Body of pancreas (tissue), 4 donors: ENCODE data around the gene NPTX1. TPM values are rescaled to one million over a fixed set of nuclear protein-coding genes. Genes with fewer than 3 reads are reported as not detected.

ENCODE experiments used
- ATAC-seq: fragments of 150-250 bp; one replicate; pipeline ENCODE4 v1.9.1; 2016
- DNase-seq, 4 donors: peaks; one replicate each; pipeline ENCODE4 v3.0.0-alpha.2; 2019
- H3K27ac ChIP-seq, 4 donors: fragments of 200-600 bp; sonication (generic); 1 replicate in 3 of 4; 2 replicates in 1 of 4; pipeline versions ENCODE4 v1.5.1 to v1.6.1; 2016 to 2019; ENCODE audit warnings: mild to moderate bottlenecking in 1 of 4, mixed read lengths in 1 of 4, moderate library complexity in 1 of 4
- H3K27me3 ChIP-seq, 2 donors: fragments of 200-600 bp; sonication (generic); one replicate each; pipeline ENCODE4 v1.6.0; 2016; ENCODE audit warnings: mild to moderate bottlenecking in 1 of 2
- H3K36me3 ChIP-seq, 2 donors: fragments of 200-600 bp; sonication (generic); replicated peaks in 1 of 2; 2 replicates each; pipeline ENCODE4 v1.5.1; 2016; ENCODE audit warnings: low read depth in 2 of 2; ENCODE audit not compliant: insufficient read depth in 1 of 2
- H3K4me1 ChIP-seq: fragments of 200-600 bp; sonication (generic); one replicate; pipeline ENCODE4 v1.6.0; 2016
- H3K4me3 ChIP-seq, 2 donors: fragments of 200-600 bp; sonication (generic); 1 replicate in 1 of 2; 2 replicates in 1 of 2; pipeline ENCODE4 v1.5.1; 2016 to 2019
- H3K9me3 ChIP-seq, 3 donors: fragments of 200-600 bp; sonication (generic); 1 replicate in 2 of 3; 2 replicates in 1 of 3; pipeline ENCODE4 v1.5.1; 2016
- CTCF ChIP-seq, 7 experiments: fragments of 450-650 bp in 4 of 7; fragments of 200-600 bp in 3 of 7; sonication (generic) in 3 of 7; IDR thresholded peaks; one replicate each; pipeline ENCODE4 v1.5.1; 2016 to 2019; ENCODE audit warnings: antibody characterized with exemption in 7 of 7
- POLR2A ChIP-seq, 3 donors: fragments of 450-650 bp; IDR thresholded peaks; one replicate each; pipeline ENCODE4 v1.6.1; 2016; ENCODE audit warnings: antibody characterized with exemption in 3 of 3, mild to moderate bottlenecking in 2 of 3
- WGBS, 2 donors: methylation state at CpG; one replicate each; pipeline ENCODE4 v1.1.5; 2017; 5-methylcytosine and 5-hydroxymethylcytosine counted together
- intact Hi-C: fragments of 100-400 bp; cut with DNase I; formaldehyde crosslinking; loops from one replicate; pipeline ENCODE4 v1.15.1; 2023
- total RNA-seq, 2 donors: library from RNA; depleted of rRNA; stranded (reverse); fragments of >200 nt; gene quantifications; one replicate each; pipeline ENCODE4 v1.1.0, GENCODE V29; 2016

The NPTX1 gene
- total RNA-seq, 2 donors from 2014 or later, result 0.26 TPM; not detected in 1

- no peaks in the 10 kb centered on the region for H3K27me3 ChIP-seq
- no peaks in the 10 kb centered on the region for H3K9me3 ChIP-seq
- DNase-seq, result no peak
- no peak for TF ChIP-seq CTCF (IDR thresholded peaks at IDR 0.05)
- no peak for TF ChIP-seq POLR2A (IDR thresholded peaks at IDR 0.05)
- no peak for ATAC-seq
- intact Hi-C loops, result no loop called here
- peaks cover 20% of the 10 kb centered on the region for H3K4me1 ChIP-seq
- no peaks in the 10 kb centered on the region for H3K36me3 ChIP-seq
- H3K27ac ChIP-seq, result no peak overlapping the region
- 0 to 67% methylated on average over 1 to 12 of the region's 12 CpGs for whole genome bisulfite sequencing, 2 donors
- H3K4me3 ChIP-seq, result no peak overlapping the region
Measured at GRCh38 chr17:80443498-80443897, 32.9 kb downstream of the NPTX1 start.

- Histone ChIP-seq H3K4me1 (peaks cover 20% of the 10 kb centered on the region), H3K4me3 (no peak overlapping the region), H3K27me3 (no peaks in the 10 kb centered on the region), H3K27ac (no peak overlapping the region), H3K36me3 (no peaks in the 10 kb centered on the region), H3K9me3 (no peaks in the 10 kb centered on the region)
- DNase-seq, result no peak
- 91 to 93% methylated on average over 4 of the region's 4 CpGs for WGBS, 2 donors
- no peak for ATAC-seq
- intact Hi-C loops, result no loop called here
- no peak for TF ChIP-seq POLR2A (IDR thresholded peaks at IDR 0.05)
- TF ChIP-seq CTCF (IDR thresholded peaks at IDR 0.05), result no peak
Measured at GRCh38 chr17:80442764-80443163, 33.6 kb downstream of the NPTX1 start.

GRCh38 chr17:80442323-80442659 lies 34.1 kb downstream of the NPTX1 start:
- intact Hi-C loops, result no loop called here
- 87 to 93% methylated on average over 7 to 12 of the region's 12 CpGs for WGBS, 2 donors

GRCh38 chr17:80441598-80442322 lies 34.6 kb downstream of the NPTX1 start:
- Histone ChIP-seq H3K27me3 (no peaks in the 10 kb centered on the region), H3K4me1 (peaks cover 15% of the 10 kb centered on the region), H3K9me3 (no peaks in the 10 kb centered on the region), H3K36me3 (no peaks in the 10 kb centered on the region), H3K27ac (no peak overlapping the region), H3K4me3 (no peak overlapping the region)
- 86 to 90% methylated on average over 10 to 14 of the region's 14 CpGs for WGBS, 2 donors
- no peak for ATAC-seq
- TF ChIP-seq CTCF (IDR thresholded peaks at IDR 0.05) (no peak), POLR2A (IDR thresholded peaks at IDR 0.05) (no peak)
- intact Hi-C loops, result no loop called here
- no peak for DNase-seq

More at GRCh38 chr17:80442323-80442659, 34.1 kb downstream of the NPTX1 start:
- Histone ChIP-seq H3K4me1 (peaks cover 20% of the 10 kb centered on the region), H3K27me3 (no peaks in the 10 kb centered on the region), H3K27ac (no peak overlapping the region), H3K9me3 (no peaks in the 10 kb centered on the region), H3K4me3 (no peak overlapping the region), H3K36me3 (no peaks in the 10 kb centered on the region)
- TF ChIP-seq CTCF (IDR thresholded peaks at IDR 0.05), result no peak
- TF ChIP-seq POLR2A (IDR thresholded peaks at IDR 0.05), result no peak
- DNase-seq (no peak), ATAC-seq (no peak)

- no peak overlapping the region for H3K27ac ChIP-seq
- intact Hi-C loops, result no loop called here
- 51 to 53% methylated on average over 13 to 14 of the region's 14 CpGs for WGBS, 2 donors
- H3K4me1 ChIP-seq, result peaks cover 9% of the 10 kb centered on the region
- TF ChIP-seq CTCF (IDR thresholded peaks at IDR 0.05) (no peak), POLR2A (IDR thresholded peaks at IDR 0.05) (no peak)
- H3K4me3 ChIP-seq, result no peak overlapping the region
- no peaks in the 10 kb centered on the region for H3K27me3 ChIP-seq
- no peaks in the 10 kb centered on the region for H3K36me3 ChIP-seq
- H3K9me3 ChIP-seq, result no peaks in the 10 kb centered on the region
- peak in 1 of 4 donors; percentile 30 for DNase-seq
- ATAC-seq, result no peak
Measured at GRCh38 chr17:80441133-80441578, 35.3 kb downstream of the NPTX1 start.
